Rectal smooth muscle tissue (tissue), 1 donor: ENCODE measurements around the gene TSPAN31.
A peak's percentile ranks its signal among the peaks of the same experiment; 100 is the strongest.

Experiments used
- H3K27ac ChIP-seq: one replicate; pipeline ENCODE4 v1.7.0; 2013; ENCODE audit warnings: low read depth, low read length, inconsistent platforms
- H3K27me3 ChIP-seq: one replicate; pipeline ENCODE4 v1.7.0; 2013; ENCODE audit warnings: low read length; ENCODE audit not compliant: control insufficient read depth, insufficient read depth
- H3K36me3 ChIP-seq: one replicate; pipeline ENCODE4 v1.7.0; 2013; ENCODE audit warnings: low read length; ENCODE audit not compliant: control insufficient read depth, insufficient read depth
- H3K4me1 ChIP-seq: one replicate; pipeline ENCODE4 v1.7.0; 2013; ENCODE audit warnings: low read length; ENCODE audit not compliant: control insufficient read depth, insufficient read depth
- H3K4me3 ChIP-seq: one replicate; pipeline ENCODE4 v1.7.0; 2013; ENCODE audit warnings: low read length
- H3K9ac ChIP-seq: one replicate; pipeline ENCODE4 v1.7.0; 2013; ENCODE audit warnings: low read length

Gene TSPAN31

DNA sequence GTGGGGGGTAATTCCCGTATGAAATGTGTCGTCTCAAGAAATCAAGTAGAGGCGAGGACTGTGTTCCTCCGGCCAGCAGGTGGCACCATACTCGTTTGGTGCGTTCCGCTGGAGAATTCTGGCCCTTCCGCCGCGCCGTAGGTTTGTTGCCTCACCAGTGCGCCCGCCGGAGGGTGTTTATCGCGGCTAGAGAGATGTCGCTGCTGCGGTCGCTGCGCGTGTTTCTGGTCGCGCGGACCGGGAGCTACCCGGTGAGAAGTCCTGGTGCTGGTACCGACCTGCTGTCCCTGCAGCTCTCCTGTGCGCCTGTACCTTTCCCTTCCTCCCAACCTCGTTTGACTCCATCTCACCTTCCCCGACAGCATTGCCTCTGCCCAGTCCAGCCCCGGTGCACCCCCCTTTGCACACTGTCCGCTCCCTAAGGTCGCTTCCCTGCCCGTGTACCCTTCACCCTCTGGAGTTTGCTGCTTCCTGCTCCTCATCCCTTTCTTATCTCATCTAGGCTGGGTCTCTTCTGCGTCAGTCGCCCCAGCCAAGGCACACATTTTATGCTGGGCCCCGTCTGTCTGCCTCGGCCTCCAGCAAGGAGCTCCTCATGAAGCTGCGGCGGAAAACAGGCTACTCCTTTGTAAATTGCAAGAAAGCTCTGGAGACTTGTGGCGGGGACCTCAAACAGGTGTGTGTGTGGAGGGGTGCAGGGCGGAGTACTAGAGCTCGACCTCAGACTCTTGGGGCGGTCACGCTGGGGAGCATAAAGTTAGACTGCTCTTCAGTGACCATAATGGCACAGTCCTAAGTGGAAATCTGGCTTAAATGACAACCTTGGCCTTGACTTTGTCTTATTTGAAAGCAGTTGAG is 38.0 kb downstream of the TSPAN31 start, which contains the start of gene TSFM:
TSS of gene TSFM (plus strand) at position 180 of the 858 bp plus-strand sequence. CDS start at position 195, 15 bp downstream.
- Histone ChIP-seq H3K27me3 (no peaks in the 10 kb centered on the region), H3K36me3 (peaks cover 17% of the 10 kb centered on the region), H3K4me3 (peak within 1 kb of the TSS; percentile 99), H3K9ac (peak within 1 kb of the TSS; percentile 68), H3K27ac (peak within 1 kb of the TSS; percentile 64), H3K4me1 (peaks cover 3% of the 10 kb centered on the region)

DNA sequence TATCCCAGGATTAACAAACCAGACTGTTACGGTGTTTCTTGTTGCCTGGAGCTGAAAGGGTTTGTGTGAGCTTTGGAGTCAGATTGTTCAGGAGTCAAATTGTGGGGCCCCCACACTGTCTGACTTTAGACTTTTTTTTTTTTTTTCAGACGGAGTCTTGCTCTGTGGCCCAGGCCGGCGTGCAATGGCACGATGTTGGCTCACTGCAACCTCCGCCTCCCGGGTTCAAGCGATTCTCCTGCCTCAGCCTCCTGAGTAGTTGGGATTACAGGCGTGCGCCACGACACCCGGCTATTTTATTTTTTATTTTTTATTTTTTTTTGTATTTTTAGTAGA is 38.6 kb downstream of the TSPAN31 start:
- no peak overlapping the region for H3K27ac ChIP-seq

DNA sequence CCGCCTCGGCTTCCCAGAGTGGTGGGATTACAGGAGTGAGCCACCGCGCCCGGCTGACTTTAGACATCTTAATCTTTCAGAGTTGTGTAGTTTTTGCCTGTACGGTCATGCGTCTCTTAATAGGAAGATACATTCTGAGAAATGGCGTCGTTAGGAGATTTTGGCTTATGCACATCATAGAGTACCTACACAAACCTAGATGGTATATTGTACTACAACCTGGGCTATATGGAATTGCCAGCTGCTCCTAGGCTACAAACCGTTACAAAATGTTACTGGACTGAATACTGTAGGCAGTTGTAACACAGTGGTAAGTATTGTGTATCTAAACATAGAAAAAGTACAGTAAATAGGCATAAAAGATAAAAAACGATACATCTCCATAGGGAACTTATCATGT is 39.0 kb downstream of the TSPAN31 start:
- H3K9ac ChIP-seq = no peak overlapping the region
- H3K27ac ChIP-seq = no peak overlapping the region
- H3K4me3 ChIP-seq = peak overlapping the region; percentile 6
- peaks cover 17% of the 10 kb centered on the region for H3K36me3 ChIP-seq
- peaks cover 3% of the 10 kb centered on the region for H3K4me1 ChIP-seq
- no peaks in the 10 kb centered on the region for H3K27me3 ChIP-seq

More for the DNA sequence above, 38.6 kb downstream of the TSPAN31 start:
- Histone ChIP-seq H3K9ac (no peak overlapping the region), H3K36me3 (peaks cover 17% of the 10 kb centered on the region), H3K27me3 (no peaks in the 10 kb centered on the region), H3K4me1 (peaks cover 3% of the 10 kb centered on the region), H3K4me3 (peak overlapping the region; percentile 99)

GRCh38 chr12:57793920-57794319 is 49.1 kb downstream of the TSPAN31 start:
- Histone ChIP-seq H3K4me3 (no peak overlapping the region), H3K27ac (no peak overlapping the region), H3K36me3 (peaks cover 11% of the 10 kb centered on the region), H3K4me1 (no peaks in the 10 kb centered on the region), H3K9ac (no peak overlapping the region), H3K27me3 (no peaks in the 10 kb centered on the region)

DNA sequence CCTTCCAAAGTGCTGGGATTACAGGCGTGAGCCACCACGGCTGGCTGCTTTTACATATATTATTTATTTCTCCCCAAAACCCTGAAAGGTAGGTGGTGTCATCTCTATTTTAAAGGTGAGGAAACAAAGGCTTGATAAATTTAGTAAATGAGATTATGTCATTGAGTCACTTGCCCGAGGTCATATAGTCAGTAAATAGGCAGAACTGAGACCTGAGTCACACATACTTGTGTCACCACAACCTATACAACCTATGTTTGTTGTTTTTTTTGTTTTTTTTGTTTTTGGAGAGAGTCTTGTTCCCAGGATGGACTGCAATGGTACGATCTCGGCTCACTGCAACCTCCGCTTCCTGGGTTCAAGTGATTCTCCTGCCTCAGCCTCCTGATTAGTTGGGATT is 50.5 kb downstream of the TSPAN31 start:
- Histone ChIP-seq H3K9ac (no peak overlapping the region), H3K27me3 (no peaks in the 10 kb centered on the region), H3K4me3 (no peak overlapping the region), H3K36me3 (peaks cover 18% of the 10 kb centered on the region), H3K4me1 (no peaks in the 10 kb centered on the region), H3K27ac (no peak overlapping the region)

DNA sequence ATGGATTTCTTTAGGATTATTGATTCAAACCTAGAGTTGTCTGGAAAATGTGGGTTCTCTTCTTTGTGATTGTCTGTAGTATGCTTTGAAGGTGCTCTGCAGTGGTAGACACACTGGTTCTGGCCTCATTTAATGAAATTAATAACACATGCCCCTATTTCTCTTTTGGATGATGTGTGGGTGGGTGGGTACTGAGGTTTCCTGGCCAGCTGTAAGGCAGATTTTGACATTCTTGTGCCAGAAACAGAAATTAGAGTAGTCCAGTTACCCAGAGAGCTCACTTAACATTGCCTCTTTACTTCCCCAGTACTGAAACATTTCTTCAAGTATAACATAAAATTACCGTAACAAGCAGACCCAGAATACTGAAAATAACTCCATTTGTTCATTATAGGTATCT is 52.2 kb downstream of the TSPAN31 start:
- Histone ChIP-seq H3K4me3 (no peak overlapping the region), H3K36me3 (peaks cover 20% of the 10 kb centered on the region)

GRCh38 chr12:57797933-57798332 is 53.1 kb downstream of the TSPAN31 start:
- Histone ChIP-seq H3K27me3 (no peaks in the 10 kb centered on the region), H3K36me3 (peaks cover 25% of the 10 kb centered on the region), H3K9ac (no peak overlapping the region), H3K4me1 (no peaks in the 10 kb centered on the region), H3K27ac (no peak overlapping the region), H3K4me3 (no peak overlapping the region)

More for the DNA sequence above, 52.2 kb downstream of the TSPAN31 start:
- Histone ChIP-seq H3K27ac (no peak overlapping the region), H3K27me3 (no peaks in the 10 kb centered on the region), H3K4me1 (no peaks in the 10 kb centered on the region), H3K9ac (no peak overlapping the region)
